Suprapubic skin (tissue), 4 donors: ENCODE data around the gene YPEL2.

Experiments
- CTCF ChIP-seq, 2 donors: fragments of 200-600 bp in 1 of 2; fragments of 450-650 bp in 1 of 2; sonication (generic) in 1 of 2; IDR thresholded peaks; one replicate each; pipeline ENCODE4 v1.5.1; 2016 to 2019; ENCODE audit warnings: antibody characterized with exemption in 2 of 2, mild to moderate bottlenecking in 1 of 2, moderate library complexity in 1 of 2
- EP300 ChIP-seq: sonication (generic); formaldehyde crosslinking; IDR thresholded peaks from one replicate; pipeline ENCODE4 v1.6.1; 2017; ENCODE audit warnings: antibody characterized with exemption
- POLR2AphosphoS5 ChIP-seq, 3 donors: sonication (generic); formaldehyde crosslinking; IDR thresholded peaks; one replicate each; pipeline ENCODE4 v1.6.1; 2017; ENCODE audit warnings: antibody characterized with exemption in 3 of 3

- TF ChIP-seq CTCF (IDR thresholded peaks at IDR 0.05) (no peak), EP300 (no peak), POLR2AphosphoS5 (IDR thresholded peaks at IDR 0.05) (no peak)
These were observed 92.4 kb downstream of the YPEL2 start for GRCh38 chr17:59423903-59424302.
